ENCODE data around the gene VCL. TPM values are rescaled to one million over a fixed set of nuclear protein-coding genes. Genes with fewer than 3 reads are reported as not detected.
"Not testable (repeated sequence)": the region's sequence is repeated elsewhere in the genome, so short reads cannot be mapped to it uniquely, and the experiment has no call there.

The VCL gene
- total RNA-seq, 2 donors from 2014 or later, result 99.9 to 179 TPM

DNA sequence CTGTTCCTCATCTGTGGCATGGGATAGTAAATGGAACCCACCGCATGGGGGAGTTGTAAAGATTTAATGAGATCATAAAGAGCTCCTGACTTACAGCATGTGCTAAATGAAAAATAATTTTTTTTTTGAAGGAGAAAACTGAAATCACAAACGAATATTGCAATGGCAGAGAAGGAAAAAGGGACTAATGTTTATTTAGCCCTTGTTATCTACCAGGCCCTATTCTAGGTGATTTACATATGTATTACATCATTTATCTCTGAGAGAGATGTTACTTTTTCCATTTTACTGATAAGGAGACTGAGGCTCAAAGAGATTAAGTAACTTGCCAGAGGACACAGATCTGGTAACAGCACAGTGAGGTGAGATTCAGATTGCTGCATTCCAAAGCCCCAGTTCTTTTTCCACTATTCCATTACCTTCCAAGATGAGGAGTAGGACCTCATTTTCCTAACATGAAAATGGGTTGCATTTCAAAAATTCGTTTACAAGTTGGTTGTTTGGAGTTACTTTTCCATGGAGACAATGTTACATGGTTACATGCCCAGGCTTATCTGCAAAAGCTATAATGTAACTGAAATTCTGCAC is 28.6 kb downstream of the VCL start:
- Histone ChIP-seq H3K9me3 (no peaks in the 10 kb centered on the region), H3K9ac (ENCODE audit: low read depth in 2 of 2, low read length in 2 of 2) (no peak overlapping the region), H3K4me1 (peaks cover 7% of the 10 kb centered on the region), H3K36me3 (no peaks in the 10 kb centered on the region), H3K4me3 (no peak overlapping the region), H3K27ac (no peak overlapping the region), H3K27me3 (no peaks in the 10 kb centered on the region)
- TF ChIP-seq, protein P1, sequence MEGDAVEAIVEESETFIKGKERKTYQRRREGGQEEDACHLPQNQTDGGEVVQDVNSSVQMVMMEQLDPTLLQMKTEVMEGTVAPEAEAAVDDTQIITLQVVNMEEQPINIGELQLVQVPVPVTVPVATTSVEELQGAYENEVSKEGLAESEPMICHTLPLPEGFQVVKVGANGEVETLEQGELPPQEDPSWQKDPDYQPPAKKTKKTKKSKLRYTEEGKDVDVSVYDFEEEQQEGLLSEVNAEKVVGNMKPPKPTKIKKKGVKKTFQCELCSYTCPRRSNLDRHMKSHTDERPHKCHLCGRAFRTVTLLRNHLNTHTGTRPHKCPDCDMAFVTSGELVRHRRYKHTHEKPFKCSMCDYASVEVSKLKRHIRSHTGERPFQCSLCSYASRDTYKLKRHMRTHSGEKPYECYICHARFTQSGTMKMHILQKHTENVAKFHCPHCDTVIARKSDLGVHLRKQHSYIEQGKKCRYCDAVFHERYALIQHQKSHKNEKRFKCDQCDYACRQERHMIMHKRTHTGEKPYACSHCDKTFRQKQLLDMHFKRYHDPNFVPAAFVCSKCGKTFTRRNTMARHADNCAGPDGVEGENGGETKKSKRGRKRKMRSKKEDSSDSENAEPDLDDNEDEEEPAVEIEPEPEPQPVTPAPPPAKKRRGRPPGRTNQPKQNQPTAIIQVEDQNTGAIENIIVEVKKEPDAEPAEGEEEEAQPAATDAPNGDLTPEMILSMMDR (IDR thresholded peaks at IDR 0.05), result no peak
- DNase-seq, result no peak
- intact Hi-C loops (cut with DNase I), result no loop called here

DNA sequence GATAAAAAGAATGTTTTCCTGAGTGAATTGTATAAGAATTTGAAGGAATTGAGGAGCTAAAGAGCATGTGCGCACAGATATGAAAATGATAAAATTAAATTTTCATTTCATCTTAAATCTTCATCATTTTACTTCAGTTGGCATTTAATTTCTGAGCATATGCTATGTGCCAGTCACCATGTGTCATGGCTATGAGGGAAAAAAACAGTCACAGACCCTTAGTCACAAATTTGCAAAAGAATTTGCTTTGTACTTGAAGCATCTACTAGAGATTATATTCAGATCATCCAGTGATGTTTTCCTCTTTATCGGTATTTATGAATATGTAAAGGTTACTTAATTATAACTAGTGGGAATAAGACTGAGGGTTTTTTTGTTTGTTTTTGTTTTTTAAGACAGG is 29.8 kb downstream of the VCL start:
- H3K27me3 ChIP-seq, result no peaks in the 10 kb centered on the region
- H3K9ac ChIP-seq (ENCODE audit: low read depth in 2 of 2, low read length in 2 of 2), result no peak overlapping the region
- H3K4me1 ChIP-seq, result peaks cover 7% of the 10 kb centered on the region
- H3K4me3 ChIP-seq, result no peak overlapping the region
- H3K9me3 ChIP-seq, result no peaks in the 10 kb centered on the region
- intact Hi-C loops (cut with DNase I), result no loop called here
- TF ChIP-seq, protein P1 (IDR thresholded peaks at IDR 0.05), result no peak
- no peak for DNase-seq
- no peak overlapping the region for H3K27ac ChIP-seq
- H3K36me3 ChIP-seq, result no peaks in the 10 kb centered on the region

DNA sequence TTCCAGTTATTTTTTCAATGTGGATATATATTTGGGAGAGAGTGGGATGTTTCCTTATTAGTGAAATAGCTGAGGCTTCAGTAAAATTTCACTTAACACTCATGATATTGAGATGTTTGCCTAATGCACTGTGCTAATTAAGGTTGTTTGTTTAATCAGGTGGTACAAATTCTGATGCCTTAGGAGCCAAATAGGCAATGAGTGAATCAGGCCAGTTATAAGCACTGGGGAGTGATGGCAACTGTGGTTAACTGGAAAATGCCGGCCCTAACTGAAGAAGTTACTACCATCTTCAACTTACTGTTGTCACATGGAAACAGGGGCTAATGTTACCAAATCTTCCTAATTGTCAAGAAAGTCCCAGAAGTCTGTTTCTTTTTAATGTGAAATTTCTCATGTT is 32.0 kb downstream of the VCL start:
- H3K27ac ChIP-seq, result no peak overlapping the region
- TF ChIP-seq, protein P1 (IDR thresholded peaks at IDR 0.05), result no peak
- intact Hi-C loops (cut with DNase I), result no loop called here
- no peaks in the 10 kb centered on the region for H3K27me3 ChIP-seq
- no peaks in the 10 kb centered on the region for H3K4me1 ChIP-seq
- H3K36me3 ChIP-seq, result no peaks in the 10 kb centered on the region
- H3K9me3 ChIP-seq, result no peaks in the 10 kb centered on the region
- no peak overlapping the region for H3K9ac ChIP-seq (ENCODE audit: low read depth in 2 of 2, low read length in 2 of 2)
- no peak overlapping the region for H3K4me3 ChIP-seq
- DNase-seq, result no peak

DNA sequence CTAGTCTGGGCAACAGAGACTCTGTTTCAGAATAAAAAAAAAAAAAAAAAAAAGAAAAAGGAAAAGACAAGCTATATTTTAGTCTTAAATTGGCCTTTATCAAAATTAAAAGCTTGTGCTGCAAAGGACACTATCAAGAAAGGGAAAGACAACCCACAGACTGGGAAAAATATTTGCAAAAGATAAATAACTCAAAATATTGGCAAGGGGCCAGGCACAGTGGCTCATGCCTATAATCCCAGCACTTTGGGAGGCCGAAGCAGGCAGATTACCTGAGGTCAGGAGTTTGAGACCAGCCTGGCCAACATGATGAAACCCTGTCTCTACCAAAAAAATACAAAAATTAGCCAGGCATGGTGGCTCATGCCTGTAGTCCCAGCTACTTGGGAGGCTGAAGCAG is 34.3 kb downstream of the VCL start:
- H3K36me3 ChIP-seq; DNase-seq; intact Hi-C loops (cut with DNase I); H3K27me3 ChIP-seq; H3K4me1 ChIP-seq; H3K9me3 ChIP-seq; H3K4me3 ChIP-seq; H3K9ac ChIP-seq (ENCODE audit: low read depth in 2 of 2, low read length in 2 of 2); H3K27ac ChIP-seq: not testable (repeated sequence)

DNA sequence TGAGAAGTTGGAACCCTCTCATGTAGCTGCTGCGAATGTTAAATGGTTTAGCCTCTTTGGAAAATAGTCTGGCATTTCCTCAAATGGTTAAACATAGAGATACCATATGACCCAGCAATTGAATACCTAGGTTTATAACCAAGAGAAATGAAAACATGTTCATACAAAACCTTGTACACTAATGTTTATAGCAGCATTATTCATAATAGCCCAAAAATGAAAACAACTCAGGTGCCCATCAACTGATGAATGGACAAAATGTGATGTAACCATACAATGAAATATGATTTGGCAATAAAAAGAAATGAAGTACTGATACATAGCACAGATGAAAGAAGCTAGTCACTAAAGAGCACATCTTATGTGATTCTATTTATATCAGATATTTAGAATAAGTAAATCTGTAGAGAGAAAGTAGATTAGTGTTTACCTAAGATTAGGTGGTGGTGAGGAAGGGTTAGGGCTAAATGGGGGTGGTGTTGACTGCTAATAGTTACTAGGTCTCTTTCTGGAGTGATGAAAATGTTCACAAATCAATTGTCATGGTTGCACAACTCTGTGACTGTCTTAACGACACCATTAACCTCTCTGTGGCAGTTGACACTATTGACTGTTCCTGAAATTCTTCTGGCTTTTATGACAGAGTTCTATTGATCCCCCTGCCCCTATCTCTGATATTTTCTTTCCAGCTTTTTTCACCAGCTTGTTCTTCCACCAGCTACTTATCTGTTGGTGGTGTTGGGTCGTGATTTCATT is 35.2 kb downstream of the VCL start:
- no peak for DNase-seq
- no peaks in the 10 kb centered on the region for H3K27me3 ChIP-seq
- no peak overlapping the region for H3K4me3 ChIP-seq
- intact Hi-C loops (cut with DNase I), result no loop called here
- H3K9ac ChIP-seq (ENCODE audit: low read depth in 2 of 2, low read length in 2 of 2), result no peak overlapping the region
- TF ChIP-seq, protein P1 (IDR thresholded peaks at IDR 0.05), result no peak
- H3K4me1 ChIP-seq, result no peaks in the 10 kb centered on the region
- no peak overlapping the region for H3K27ac ChIP-seq
- no peaks in the 10 kb centered on the region for H3K9me3 ChIP-seq
- no peaks in the 10 kb centered on the region for H3K36me3 ChIP-seq

DNA sequence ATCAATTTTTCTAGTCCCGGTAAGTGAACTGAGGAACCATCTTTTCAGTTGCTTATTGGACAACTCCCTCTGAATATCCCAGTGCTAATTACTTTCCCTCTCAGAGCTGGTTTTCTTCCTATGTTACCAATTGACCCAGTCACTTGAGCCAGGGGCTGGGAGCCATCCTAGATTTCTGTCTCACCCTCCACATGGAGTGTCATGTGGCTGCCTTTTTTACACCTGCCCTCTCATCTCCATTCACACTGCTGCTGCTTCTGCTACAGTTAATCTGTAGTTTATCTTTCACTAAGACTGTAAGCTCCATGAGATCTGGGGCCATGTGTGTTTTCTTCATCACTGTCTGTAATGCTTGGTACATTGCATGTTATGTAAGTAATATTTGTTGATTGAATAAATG is 35.8 kb downstream of the VCL start:
- no peak overlapping the region for H3K27ac ChIP-seq

More for the DNA sequence above, 35.8 kb downstream of the VCL start:
- no peaks in the 10 kb centered on the region for H3K36me3 ChIP-seq
- no peaks in the 10 kb centered on the region for H3K27me3 ChIP-seq
- peaks cover 3% of the 10 kb centered on the region for H3K4me1 ChIP-seq
- no peak for DNase-seq
- no peaks in the 10 kb centered on the region for H3K9me3 ChIP-seq
- TF ChIP-seq, protein P1 (IDR thresholded peaks at IDR 0.05), result no peak
- no peak overlapping the region for H3K9ac ChIP-seq (ENCODE audit: low read depth in 2 of 2, low read length in 2 of 2)
- intact Hi-C loops (cut with DNase I), result no loop called here
- H3K4me3 ChIP-seq, result no peak overlapping the region

Measured in colonic mucosa (tissue), 4 donors.